Gastrocnemius medialis (tissue), 4 donors: Measurements from ENCODE around the gene CATSPERB.

Experiments used
- POLR2A ChIP-seq, 2 donors: fragments of 450-650 bp; IDR thresholded peaks; one replicate each; pipeline ENCODE4 v1.6.1; 2017; ENCODE audit warnings: antibody characterized with exemption in 2 of 2, mild to moderate bottlenecking in 2 of 2, moderate library complexity in 2 of 2
- TF ChIP-seq, protein P1 (sequence below), 5 experiments: fragments of 450-650 bp in 3 of 5; fragments of 200-600 bp in 2 of 5; sonication (generic) in 2 of 5; IDR thresholded peaks in 4 of 5; conservative IDR thresholded peaks in 1 of 5; 1 replicate in 4 of 5; 2 replicates in 1 of 5; pipeline ENCODE4 v1.5.1; 2016 to 2019; ENCODE audit warnings: antibody characterized with exemption in 5 of 5, mild to moderate bottlenecking in 3 of 5, moderate library complexity in 3 of 5

DNA sequence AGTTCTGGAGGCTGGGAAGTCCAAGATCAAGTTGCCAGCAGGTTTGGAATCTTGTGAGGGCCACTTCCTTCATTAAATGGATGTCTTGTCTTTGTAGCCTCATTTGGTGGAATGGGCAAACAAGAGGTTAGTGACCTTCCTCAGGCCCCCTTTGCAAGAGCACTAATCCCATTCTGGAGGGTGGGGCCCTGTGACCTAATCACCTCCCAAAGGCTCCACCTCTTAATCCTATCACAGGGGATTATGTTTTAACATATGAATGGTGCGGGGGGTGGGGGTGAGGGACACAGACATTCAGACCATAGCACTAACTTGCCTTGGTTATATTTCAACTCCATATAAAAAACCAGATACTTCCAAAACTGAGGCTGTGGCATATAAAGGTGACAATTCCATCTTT, 161.9 kb downstream of the CATSPERB start:
- TF ChIP-seq, protein P1, sequence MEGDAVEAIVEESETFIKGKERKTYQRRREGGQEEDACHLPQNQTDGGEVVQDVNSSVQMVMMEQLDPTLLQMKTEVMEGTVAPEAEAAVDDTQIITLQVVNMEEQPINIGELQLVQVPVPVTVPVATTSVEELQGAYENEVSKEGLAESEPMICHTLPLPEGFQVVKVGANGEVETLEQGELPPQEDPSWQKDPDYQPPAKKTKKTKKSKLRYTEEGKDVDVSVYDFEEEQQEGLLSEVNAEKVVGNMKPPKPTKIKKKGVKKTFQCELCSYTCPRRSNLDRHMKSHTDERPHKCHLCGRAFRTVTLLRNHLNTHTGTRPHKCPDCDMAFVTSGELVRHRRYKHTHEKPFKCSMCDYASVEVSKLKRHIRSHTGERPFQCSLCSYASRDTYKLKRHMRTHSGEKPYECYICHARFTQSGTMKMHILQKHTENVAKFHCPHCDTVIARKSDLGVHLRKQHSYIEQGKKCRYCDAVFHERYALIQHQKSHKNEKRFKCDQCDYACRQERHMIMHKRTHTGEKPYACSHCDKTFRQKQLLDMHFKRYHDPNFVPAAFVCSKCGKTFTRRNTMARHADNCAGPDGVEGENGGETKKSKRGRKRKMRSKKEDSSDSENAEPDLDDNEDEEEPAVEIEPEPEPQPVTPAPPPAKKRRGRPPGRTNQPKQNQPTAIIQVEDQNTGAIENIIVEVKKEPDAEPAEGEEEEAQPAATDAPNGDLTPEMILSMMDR (IDR thresholded peaks at IDR 0.05 in 4 of 5, conservative IDR thresholded peaks at IDR 0.05 in 1 of 5): no peak
- TF ChIP-seq POLR2A (IDR thresholded peaks at IDR 0.05): no peak
